Measurements from ENCODE around the gene FAR1. TPM values are rescaled to one million over a fixed set of nuclear protein-coding genes. Genes with fewer than 3 reads are reported as not detected.

Gene FAR1
- polyA plus RNA-seq, 4 donors, result 59.0 to 80.4 (median 70.4) TPM

DNA sequence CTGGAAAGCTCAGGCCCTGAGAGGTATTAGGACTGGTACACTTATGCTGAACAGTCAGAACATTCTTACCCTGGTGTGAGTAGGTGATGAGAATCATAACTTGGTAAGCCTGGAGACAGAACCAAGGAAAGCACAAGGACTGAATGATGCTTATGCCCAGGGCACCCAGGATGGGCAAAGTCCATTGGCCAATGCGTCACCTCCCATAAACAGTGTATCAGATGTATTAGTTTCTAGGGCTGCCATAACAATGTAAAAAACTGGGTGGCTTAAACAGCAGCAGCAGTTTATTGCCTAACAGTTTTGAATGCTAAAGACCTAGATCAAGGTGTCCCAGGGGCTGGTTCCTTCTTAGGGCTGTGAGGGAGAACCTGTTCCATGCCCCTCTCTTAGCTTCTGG, 107.0 kb downstream of the FAR1 start:
- no peak for DNase-seq (ENCODE audit: low read depth in 4 of 4, low spot score in 3 of 4)

DNA sequence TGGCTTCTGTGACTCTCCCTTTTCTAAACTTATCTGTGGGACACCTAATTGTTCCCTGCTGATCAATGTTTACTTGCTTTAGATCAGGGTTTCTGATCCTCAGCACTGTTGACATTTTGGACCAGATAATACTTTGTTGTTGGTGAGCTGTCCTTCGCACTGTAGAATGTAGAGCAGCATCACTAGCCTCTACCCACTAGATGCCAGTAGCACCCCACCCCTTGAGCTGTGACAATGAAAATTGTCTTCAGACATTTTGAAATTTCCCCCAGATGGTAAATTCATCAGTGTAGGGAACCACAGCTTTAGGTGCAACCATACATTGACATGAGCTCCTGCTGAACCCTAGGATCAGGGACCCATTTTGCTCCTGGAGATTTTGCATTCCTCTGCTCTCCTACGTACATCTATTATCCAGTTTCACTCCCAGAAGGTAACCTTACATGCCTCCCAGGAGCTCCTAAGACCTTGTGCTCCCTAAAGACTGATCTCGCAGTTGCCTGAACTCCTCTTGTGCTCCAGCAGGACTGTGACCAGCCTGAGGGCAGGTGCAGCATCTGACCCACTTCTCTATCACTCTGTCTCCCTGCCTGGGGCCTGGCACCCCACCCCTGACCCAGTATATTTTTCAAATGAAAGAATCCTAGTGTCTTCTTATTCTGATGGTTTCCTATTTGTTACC, 107.8 kb downstream of the FAR1 start:
- DNase-seq (ENCODE audit: low read depth in 4 of 4, low spot score in 3 of 4), result no peak

DNA sequence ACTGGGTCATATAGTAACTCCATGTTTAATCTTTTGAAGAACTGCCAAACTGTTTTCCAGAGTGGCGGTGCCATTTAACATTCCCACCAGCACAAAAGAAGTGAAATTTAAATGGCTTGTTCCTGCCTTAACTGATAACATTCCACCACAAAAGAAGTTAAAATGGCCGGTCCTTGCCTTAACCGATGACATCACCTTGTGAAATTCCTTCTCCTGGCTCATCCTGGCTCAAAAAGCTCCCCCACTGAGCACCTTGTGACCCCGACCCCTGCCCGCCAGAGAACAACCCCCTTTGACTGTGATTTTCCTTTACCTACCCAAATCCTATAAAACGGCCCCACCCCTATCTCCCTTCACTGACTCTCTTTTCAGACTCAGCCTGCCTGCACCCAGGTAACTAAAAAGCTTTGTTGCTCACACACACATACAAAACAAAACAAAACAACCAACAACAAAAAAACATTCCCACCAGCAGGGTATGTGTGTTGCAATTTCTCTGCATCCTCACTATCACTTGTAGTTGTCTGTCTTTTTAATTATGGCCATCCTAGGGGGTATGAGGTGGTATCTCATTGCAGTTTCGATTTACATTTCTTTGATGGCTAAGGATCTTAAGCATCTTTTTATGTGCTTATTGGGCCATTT, 109.0 kb downstream of the FAR1 start:
- no peak for DNase-seq (ENCODE audit: low read depth in 4 of 4, low spot score in 3 of 4)

DNA sequence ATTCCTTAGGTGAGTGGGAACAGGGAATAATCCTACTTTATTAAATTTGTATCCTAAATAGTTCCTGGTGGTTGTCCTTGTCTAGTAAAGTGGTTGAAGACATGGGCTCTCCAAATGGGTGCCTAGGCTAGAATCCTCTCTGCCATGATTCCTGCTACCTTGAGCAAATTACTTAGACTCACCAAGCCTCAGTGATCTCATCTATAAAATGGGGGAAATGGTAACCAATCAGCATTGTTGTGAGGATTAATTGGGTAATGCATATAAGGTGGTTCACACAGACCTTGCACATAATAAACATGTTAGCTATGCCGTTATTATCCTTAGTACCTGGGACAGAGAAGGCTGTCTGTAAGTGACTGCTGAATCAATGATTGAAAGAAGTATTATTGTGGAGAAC, 109.9 kb downstream of the FAR1 start:
- no peak for DNase-seq (ENCODE audit: low read depth in 4 of 4, low spot score in 3 of 4)

DNA sequence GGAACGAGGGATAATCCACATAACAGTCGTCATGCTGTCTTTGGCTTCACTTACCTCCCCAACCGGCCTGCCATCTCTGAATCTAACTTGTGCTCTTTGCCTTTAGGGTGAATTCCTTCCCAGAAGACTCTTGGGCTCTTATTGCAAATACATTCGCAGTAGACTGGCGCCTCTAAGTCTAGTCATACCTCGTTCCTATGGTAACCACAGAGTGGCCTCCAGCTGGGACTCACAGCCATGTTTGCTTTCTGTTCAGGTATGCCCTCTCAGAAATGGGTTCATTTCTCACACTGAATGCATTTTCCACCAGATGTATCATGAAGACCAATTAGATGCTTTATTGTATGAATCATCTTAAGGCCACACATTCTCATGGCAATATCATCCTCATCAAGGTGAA, 112.7 kb downstream of the FAR1 start:
- DNase-seq (ENCODE audit: low read depth in 4 of 4, low spot score in 3 of 4), result no peak

Other genes starting within 250 kb of the FAR1 start
- gene BTBD10, start 205.4 kb upstream of the FAR1 start, polyA plus RNA-seq (ENCODE audit: insufficient read length in 4 of 4), result 10 to 100 TPM; 28.9 to 36.4 (median 34.0) TPM
- gene PTH, start 172.7 kb upstream of the FAR1 start, polyA plus RNA-seq (ENCODE audit: insufficient read length in 4 of 4), result not detected

All from right renal pelvis (tissue), 4 donors.